GM23248 (cell line): ENCODE data around the gene SLC4A4. TPM values are rescaled to one million over a fixed set of nuclear protein-coding genes. Genes with fewer than 3 reads are reported as not detected.

Experiments used
- DNase-seq: peaks from one replicate; pipeline ENCODE4 v3.0.0-alpha.2; 2015
- H2AFZ ChIP-seq: fragments of 200-600 bp; sonication (generic); 2 replicates; pipeline ENCODE4 v1.6.1; 2016; ENCODE audit warnings: antibody characterized with exemption
- H3F3A ChIP-seq: fragments of 200-600 bp; sonication (generic); 2 replicates; pipeline ENCODE4 v1.6.1; 2016; ENCODE audit warnings: mild to moderate bottlenecking, antibody characterized with exemption, mixed run types; ENCODE audit not compliant: insufficient read depth
- H3K27ac ChIP-seq: fragments of 200-600 bp; sonication (generic); 2 replicates; pipeline ENCODE4 v1.5.1; 2016; ENCODE audit warnings: mild to moderate bottlenecking
- H3K27me3 ChIP-seq: fragments of 200-600 bp; sonication (generic); replicated peaks from 2 replicates; pipeline ENCODE4 v1.6.1; 2016; ENCODE audit warnings: mild to moderate bottlenecking; ENCODE audit not compliant: insufficient read depth
- H3K36me3 ChIP-seq: fragments of 200-600 bp; sonication (generic); 2 replicates; pipeline ENCODE4 v1.6.1; 2016; ENCODE audit warnings: low read depth, mild to moderate bottlenecking
- H3K4me1 ChIP-seq: fragments of 200-600 bp; sonication (generic); 2 replicates; pipeline ENCODE4 v1.6.1; 2016; ENCODE audit warnings: mild to moderate bottlenecking; ENCODE audit not compliant: insufficient read depth
- H3K4me2 ChIP-seq: fragments of 200-600 bp; sonication (generic); one replicate; pipeline ENCODE4 v1.6.1; 2016; ENCODE audit warnings: mild to moderate bottlenecking; ENCODE audit not compliant: unreplicated experiment
- H3K4me3 ChIP-seq: fragments of 200-600 bp; sonication (generic); 2 replicates; pipeline ENCODE4 v1.5.1; 2016; ENCODE audit warnings: mild to moderate bottlenecking
- H3K79me2 ChIP-seq: fragments of 200-600 bp; sonication (generic); 2 replicates; pipeline ENCODE4 v1.6.1; 2016; ENCODE audit warnings: mild to moderate bottlenecking; ENCODE audit not compliant: insufficient read depth
- H3K9ac ChIP-seq: fragments of 200-600 bp; sonication (generic); 2 replicates; pipeline ENCODE4 v1.6.1; 2016; ENCODE audit warnings: mild to moderate bottlenecking
- H3K9me2 ChIP-seq: fragments of 200-600 bp; sonication (generic); 2 replicates; pipeline ENCODE4 v1.6.1; 2016; ENCODE audit warnings: mixed run types, mild to moderate bottlenecking, moderate library complexity; ENCODE audit not compliant: insufficient read depth
- H3K9me3 ChIP-seq: fragments of 200-600 bp; sonication (generic); one replicate; pipeline ENCODE4 v1.6.1; 2017; ENCODE audit warnings: low read depth
- H4K20me1 ChIP-seq: fragments of 200-600 bp; sonication (generic); 2 replicates; pipeline ENCODE4 v1.6.0; 2016; ENCODE audit not compliant: insufficient read depth
- EZH2 ChIP-seq: fragments of 200-600 bp; sonication (generic); IDR thresholded peaks from 2 replicates; pipeline ENCODE4 v1.6.1; 2018; ENCODE audit warnings: antibody characterized with exemption, mild to moderate bottlenecking; ENCODE audit not compliant: insufficient read depth, poor library complexity, severe bottlenecking
- EZH2phosphoT487 ChIP-seq: fragments of 200-600 bp; sonication (generic); IDR thresholded peaks from 2 replicates; pipeline ENCODE4 v1.6.1; 2018; ENCODE audit warnings: antibody characterized with exemption, moderate library complexity, mild to moderate bottlenecking, low read depth; ENCODE audit not compliant: insufficient read depth
- WGBS, 2 experiments: methylation state at CpG; one replicate each; pipeline ENCODE4 v1.1.6; 2015 to 2017; ENCODE audit warnings: low lambda C conversion rate in 2 of 2, low coverage in 1 of 2; ENCODE audit errors: missing lambda C conversion rate in 2 of 2; 5-methylcytosine and 5-hydroxymethylcytosine counted together
- in situ Hi-C: fragments of 300-500 bp; cut with MboI; formaldehyde crosslinking; loops from 2 replicates; pipeline ENCODE4 v1.15.0; 2020
- polyA plus RNA-seq: library from polyadenylated mRNA; unstranded; fragments of >200 nt; fragmentation: Nextera tagmentation; extraction: Ambion mirVana; gene quantifications from 2 replicates; pipeline ENCODE4 v1.2.1, GENCODE V29; 2016
- total RNA-seq: library from RNA; depleted of rRNA; stranded (reverse); fragments of >200 nt; shearing (Covaris generic); gene quantifications from 2 replicates; pipeline ENCODE4 v1.2.3, GENCODE V29; 2014

The SLC4A4 gene
- total and polyA plus RNA-seq, 2 experiments from 2014 or later = 7.2 to 11.5 TPM

DNA sequence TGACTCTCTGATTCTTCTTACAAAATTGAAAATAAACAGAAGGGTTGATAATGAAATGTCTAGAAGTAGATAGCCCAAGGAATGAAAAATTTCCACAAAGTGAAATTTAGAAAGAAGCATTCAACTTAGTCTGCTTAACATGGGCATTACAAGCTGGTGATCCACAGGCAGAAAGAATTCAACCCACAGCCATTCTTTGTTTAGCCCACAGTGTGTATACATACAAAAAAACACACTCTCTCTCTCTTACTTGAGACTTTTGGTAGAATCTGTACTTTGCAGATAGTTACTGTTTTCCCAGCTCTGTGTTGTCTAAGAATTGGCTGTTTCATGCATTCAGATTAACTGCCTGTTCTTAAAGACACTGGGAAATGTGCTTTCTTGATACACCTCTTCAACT, 159.8 kb downstream of the SLC4A4 start:
- Histone ChIP-seq H3K9me2 (no peaks in the 10 kb centered on the region), H3K9me3 (no peaks in the 10 kb centered on the region), H3K4me3 (no peak overlapping the region), H2AFZ (no peak overlapping the region), H3K36me3 (no peaks in the 10 kb centered on the region; the same call in 1 of the 2 replicates), H3K79me2 (no peaks in the 10 kb centered on the region), H3K4me1 (no peaks in the 10 kb centered on the region), H3F3A (no peaks in the 10 kb centered on the region), H3K27ac (no peak overlapping the region), H3K4me2 (no peak overlapping the region), H3K9ac (no peak overlapping the region), H3K27me3 (no peaks in the 10 kb centered on the region), H4K20me1 (no peaks in the 10 kb centered on the region)
- TF ChIP-seq EZH2 = no peak
- no peak for TF ChIP-seq EZH2phosphoT487
- DNase-seq = no peak
- in situ Hi-C loops = no loop called here

DNA sequence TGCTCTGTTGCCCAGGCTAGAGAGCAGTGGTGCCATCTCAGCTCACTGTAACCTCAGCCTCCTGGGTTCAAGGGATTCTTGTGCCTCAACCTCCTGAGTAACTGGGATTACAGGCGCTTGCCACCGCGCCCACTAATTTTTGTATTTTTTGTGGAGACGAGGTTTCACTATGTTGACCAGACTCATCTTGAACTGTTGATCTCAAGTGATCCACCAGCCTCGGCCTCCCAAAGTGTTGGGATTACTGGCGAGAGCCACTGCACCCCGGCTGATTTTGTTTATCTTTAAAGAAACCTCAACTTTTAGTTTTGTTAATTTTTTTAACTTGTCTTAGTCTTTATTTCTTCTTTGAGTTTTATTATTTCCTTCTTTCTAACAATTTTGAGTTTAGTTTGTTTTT, 163.2 kb downstream of the SLC4A4 start:
- Histone ChIP-seq H3K9me2 (0 out of 2 replicates have a peak, but pooled peaks cover 4% of the 10 kb centered on the region), H3F3A (no peaks in the 10 kb centered on the region), H4K20me1 (no peaks in the 10 kb centered on the region), H3K79me2 (no peaks in the 10 kb centered on the region), H3K4me2 (no peak overlapping the region), H3K27ac (no peak overlapping the region), H2AFZ (no peak overlapping the region), H3K9me3 (no peaks in the 10 kb centered on the region), H3K4me1 (no peaks in the 10 kb centered on the region), H3K9ac (no peak overlapping the region), H3K27me3 (no peaks in the 10 kb centered on the region), H3K36me3 (no peaks in the 10 kb centered on the region; the same call in 1 of the 2 replicates), H3K4me3 (no peak overlapping the region)
- WGBS, 2 experiments = 94 to 95% methylated on average over 7 of the region's 7 CpGs
- no peak for TF ChIP-seq EZH2
- no peak for TF ChIP-seq EZH2phosphoT487
- DNase-seq = no peak
- in situ Hi-C loops = no loop called here

DNA sequence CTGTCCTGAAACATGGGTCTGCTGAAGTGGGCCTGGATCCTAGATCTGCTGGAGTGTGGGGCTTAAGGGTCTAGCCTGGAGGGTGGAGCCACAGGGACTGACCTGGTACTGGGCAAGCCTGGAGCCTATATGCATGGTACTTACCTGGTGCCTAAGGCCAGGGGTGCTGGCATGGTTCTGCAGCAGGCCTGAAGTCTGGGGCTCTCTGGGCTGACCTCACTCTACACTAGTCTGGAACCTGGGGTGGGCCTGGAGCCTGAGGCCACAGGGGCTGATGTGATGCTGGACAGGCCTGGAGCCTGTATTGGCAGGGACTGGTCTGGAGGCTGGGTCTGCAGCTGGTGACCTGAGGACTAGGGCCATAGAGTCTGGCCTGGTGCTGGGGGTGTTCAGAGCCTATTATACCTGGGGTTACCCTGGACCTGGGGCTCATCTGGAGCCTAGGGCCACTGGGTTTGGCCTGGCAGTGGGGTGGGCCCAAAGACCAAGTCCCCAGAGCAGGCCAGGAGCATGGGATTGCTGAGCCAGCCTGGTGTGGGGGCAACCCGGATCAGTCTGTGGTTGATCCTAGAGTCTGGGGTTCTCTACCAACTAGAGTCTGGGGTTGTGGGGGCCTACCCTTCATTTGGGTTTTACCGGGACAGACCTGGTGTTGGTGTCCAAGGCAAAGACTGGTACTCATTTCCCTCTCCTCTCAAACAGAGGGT, 179.6 kb downstream of the SLC4A4 start:
- DNase-seq = no peak
- in situ Hi-C loops = no loop called here
- no peak overlapping the region for H2AFZ ChIP-seq
- no peaks in the 10 kb centered on the region for H3K9me3 ChIP-seq
- H3K4me2 ChIP-seq = no peak overlapping the region
- H3K9ac ChIP-seq = no peak overlapping the region
- no peaks in the 10 kb centered on the region for H3K27me3 ChIP-seq
- TF ChIP-seq EZH2phosphoT487 = no peak
- TF ChIP-seq EZH2 = no peak
- H3F3A ChIP-seq = no peaks in the 10 kb centered on the region
- no peak overlapping the region for H3K4me3 ChIP-seq
- H4K20me1 ChIP-seq = no peaks in the 10 kb centered on the region
- H3K79me2 ChIP-seq = no peaks in the 10 kb centered on the region
- no peaks in the 10 kb centered on the region for H3K4me1 ChIP-seq
- no peaks in the 10 kb centered on the region for H3K9me2 ChIP-seq
- no peaks in the 10 kb centered on the region for H3K36me3 ChIP-seq
- H3K27ac ChIP-seq = no peak overlapping the region
- whole genome bisulfite sequencing, 2 experiments = 86 to 96% methylated on average over 2 of the region's 2 CpGs

DNA sequence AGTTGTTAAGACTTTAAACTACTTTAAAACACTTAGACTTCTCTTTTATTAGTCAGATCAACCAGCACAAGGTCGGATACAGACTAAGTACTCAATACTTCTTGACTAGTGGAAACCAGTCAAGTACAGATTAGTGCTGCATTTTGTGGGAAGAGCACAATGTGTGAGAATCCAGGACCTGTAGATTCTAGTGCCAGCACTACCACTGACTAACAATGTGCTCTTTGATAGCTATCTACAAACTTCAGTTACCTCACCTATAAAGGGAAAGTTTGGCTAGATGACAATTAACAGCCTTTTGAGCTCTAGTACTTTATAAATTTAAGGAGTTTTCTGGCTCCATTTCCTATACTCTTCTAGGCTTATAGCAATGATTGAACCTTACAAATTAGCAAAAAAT, 181.5 kb downstream of the SLC4A4 start:
- no peak overlapping the region for H3K4me2 ChIP-seq
- no peaks in the 10 kb centered on the region for H3K9me2 ChIP-seq
- no peaks in the 10 kb centered on the region for H3K27me3 ChIP-seq
- H3K9ac ChIP-seq = no peak overlapping the region
- no peak overlapping the region for H2AFZ ChIP-seq
- no peak overlapping the region for H3K27ac ChIP-seq
- H3K9me3 ChIP-seq = no peaks in the 10 kb centered on the region
- H3K4me1 ChIP-seq = no peaks in the 10 kb centered on the region
- H3K4me3 ChIP-seq = no peak overlapping the region
- H4K20me1 ChIP-seq = no peaks in the 10 kb centered on the region
- no peaks in the 10 kb centered on the region for H3K36me3 ChIP-seq
- no peaks in the 10 kb centered on the region for H3F3A ChIP-seq
- WGBS, 2 experiments = 58 to 70% methylated on average over 1 of the region's 1 CpG
- TF ChIP-seq EZH2 = no peak
- TF ChIP-seq EZH2phosphoT487 = no peak
- no peak for DNase-seq
- H3K79me2 ChIP-seq = no peaks in the 10 kb centered on the region
- in situ Hi-C loops = no loop called here

DNA sequence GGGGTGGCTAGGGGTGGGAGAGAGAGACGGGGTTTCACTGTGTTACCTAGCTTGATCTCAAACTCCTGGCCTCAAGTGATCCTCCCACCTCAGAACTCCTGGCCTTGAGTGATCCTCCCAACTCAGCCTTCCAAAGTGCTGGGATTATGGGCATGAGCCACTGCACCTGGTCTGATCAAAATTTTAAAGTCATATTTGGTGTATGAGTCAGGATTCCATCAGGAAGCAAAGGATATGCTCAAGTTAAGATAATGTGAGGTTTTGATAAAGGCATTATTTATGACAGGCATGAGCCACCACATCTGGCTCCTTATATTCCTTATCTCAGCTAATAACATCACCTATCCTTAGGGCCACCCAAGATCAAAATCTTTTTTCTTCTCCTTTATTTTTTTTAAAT, 182.0 kb downstream of the SLC4A4 start:
- H3K9ac ChIP-seq = no peak overlapping the region
- H3K9me3 ChIP-seq = no peaks in the 10 kb centered on the region
- no peak overlapping the region for H3K4me2 ChIP-seq
- in situ Hi-C loops = no loop called here
- H2AFZ ChIP-seq = no peak overlapping the region
- H3K36me3 ChIP-seq = no peaks in the 10 kb centered on the region
- H3K27me3 ChIP-seq = no peaks in the 10 kb centered on the region
- H4K20me1 ChIP-seq = no peaks in the 10 kb centered on the region
- no peak overlapping the region for H3K4me3 ChIP-seq
- no peak for TF ChIP-seq EZH2
- TF ChIP-seq EZH2phosphoT487 = no peak
- H3K9me2 ChIP-seq = no peaks in the 10 kb centered on the region
- no peak overlapping the region for H3K27ac ChIP-seq
- no peaks in the 10 kb centered on the region for H3F3A ChIP-seq
- H3K4me1 ChIP-seq = no peaks in the 10 kb centered on the region
- no peaks in the 10 kb centered on the region for H3K79me2 ChIP-seq
- 76 to 78% methylated on average over 1 of the region's 1 CpG for WGBS, 2 experiments
- no peak for DNase-seq
